Measurements from ENCODE around the gene EFHD1. TPM values are rescaled to one million over a fixed set of nuclear protein-coding genes. Genes with fewer than 3 reads are reported as not detected.
"Not testable (repeated sequence)": the region's sequence is repeated elsewhere in the genome, so short reads cannot be mapped to it uniquely, and the experiment has no call there.

The EFHD1 gene
- total RNA-seq, 1 donor from 2014 or later, result 1.6 TPM

DNA sequence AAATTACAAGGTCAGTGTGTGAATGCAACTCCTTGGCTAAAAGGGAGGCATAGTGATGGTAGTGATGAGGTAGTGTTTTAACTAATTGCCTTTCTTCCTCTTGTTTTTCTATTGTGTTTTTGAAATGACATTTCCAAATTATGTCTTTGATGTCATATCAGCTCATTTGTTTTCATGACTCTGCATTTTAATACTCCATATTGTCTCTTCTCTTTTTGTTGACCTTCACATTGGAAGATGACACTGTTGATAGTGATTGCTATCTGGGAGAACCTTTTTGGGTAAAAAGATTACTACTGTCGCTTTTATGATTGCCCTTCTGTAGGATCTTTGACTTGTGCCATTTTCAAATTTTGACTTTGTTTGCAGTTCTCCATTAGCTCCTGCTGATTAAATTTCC, 66.8 kb downstream of the EFHD1 start:
- TF ChIP-seq, protein P1, sequence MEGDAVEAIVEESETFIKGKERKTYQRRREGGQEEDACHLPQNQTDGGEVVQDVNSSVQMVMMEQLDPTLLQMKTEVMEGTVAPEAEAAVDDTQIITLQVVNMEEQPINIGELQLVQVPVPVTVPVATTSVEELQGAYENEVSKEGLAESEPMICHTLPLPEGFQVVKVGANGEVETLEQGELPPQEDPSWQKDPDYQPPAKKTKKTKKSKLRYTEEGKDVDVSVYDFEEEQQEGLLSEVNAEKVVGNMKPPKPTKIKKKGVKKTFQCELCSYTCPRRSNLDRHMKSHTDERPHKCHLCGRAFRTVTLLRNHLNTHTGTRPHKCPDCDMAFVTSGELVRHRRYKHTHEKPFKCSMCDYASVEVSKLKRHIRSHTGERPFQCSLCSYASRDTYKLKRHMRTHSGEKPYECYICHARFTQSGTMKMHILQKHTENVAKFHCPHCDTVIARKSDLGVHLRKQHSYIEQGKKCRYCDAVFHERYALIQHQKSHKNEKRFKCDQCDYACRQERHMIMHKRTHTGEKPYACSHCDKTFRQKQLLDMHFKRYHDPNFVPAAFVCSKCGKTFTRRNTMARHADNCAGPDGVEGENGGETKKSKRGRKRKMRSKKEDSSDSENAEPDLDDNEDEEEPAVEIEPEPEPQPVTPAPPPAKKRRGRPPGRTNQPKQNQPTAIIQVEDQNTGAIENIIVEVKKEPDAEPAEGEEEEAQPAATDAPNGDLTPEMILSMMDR (IDR thresholded peaks at IDR 0.05; ENCODE audit: unreplicated experiment), result no peak
- Mint-ChIP-seq H3K36me3 (ENCODE audit: low read depth, unreplicated experiment) (peaks cover 8% of the 10 kb centered on the region), H3K4me3 (ENCODE audit: unreplicated experiment) (no peak overlapping the region), H3K27ac (ENCODE audit: unreplicated experiment) (no peak overlapping the region), H3K4me1 (ENCODE audit: unreplicated experiment) (peaks cover 26% of the 10 kb centered on the region), H3K27me3 (ENCODE audit: unreplicated experiment) (peaks cover 2% of the 10 kb centered on the region), H3K9me3 (ENCODE audit: unreplicated experiment) (no peaks in the 10 kb centered on the region)
- no peak for DNase-seq (ENCODE audit: low spot score)

DNA sequence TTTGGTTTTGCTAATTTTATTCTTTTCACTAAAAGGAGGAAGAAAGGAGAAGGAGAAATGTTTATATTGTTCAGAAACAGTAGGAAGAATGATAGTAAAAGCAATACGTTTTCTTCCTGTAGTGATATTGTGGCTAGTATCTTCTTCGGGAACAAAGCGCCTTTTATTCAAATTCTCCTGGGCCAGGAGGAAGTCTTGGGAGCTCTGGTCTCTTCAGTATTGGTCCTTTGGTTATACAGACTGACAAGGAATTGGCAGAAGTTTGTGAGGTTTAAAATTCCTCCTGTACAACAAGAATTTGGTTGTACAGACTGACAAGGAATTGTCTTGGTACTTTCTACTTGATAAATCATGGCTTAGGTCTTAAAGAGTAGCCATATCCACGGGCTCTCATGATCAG, 73.7 kb downstream of the EFHD1 start:
- H3K4me1 Mint-ChIP-seq (ENCODE audit: unreplicated experiment), result no peaks in the 10 kb centered on the region
- TF ChIP-seq, protein P1 (IDR thresholded peaks at IDR 0.05; ENCODE audit: unreplicated experiment), result no peak
- H3K27me3 Mint-ChIP-seq (ENCODE audit: unreplicated experiment), result peaks cover 2% of the 10 kb centered on the region
- H3K27ac Mint-ChIP-seq (ENCODE audit: unreplicated experiment), result no peak overlapping the region
- no peak overlapping the region for H3K4me3 Mint-ChIP-seq (ENCODE audit: unreplicated experiment)
- DNase-seq (ENCODE audit: low spot score), result no peak
- peaks cover 16% of the 10 kb centered on the region for H3K36me3 Mint-ChIP-seq (ENCODE audit: low read depth, unreplicated experiment)
- H3K9me3 Mint-ChIP-seq (ENCODE audit: unreplicated experiment), result no peaks in the 10 kb centered on the region

DNA sequence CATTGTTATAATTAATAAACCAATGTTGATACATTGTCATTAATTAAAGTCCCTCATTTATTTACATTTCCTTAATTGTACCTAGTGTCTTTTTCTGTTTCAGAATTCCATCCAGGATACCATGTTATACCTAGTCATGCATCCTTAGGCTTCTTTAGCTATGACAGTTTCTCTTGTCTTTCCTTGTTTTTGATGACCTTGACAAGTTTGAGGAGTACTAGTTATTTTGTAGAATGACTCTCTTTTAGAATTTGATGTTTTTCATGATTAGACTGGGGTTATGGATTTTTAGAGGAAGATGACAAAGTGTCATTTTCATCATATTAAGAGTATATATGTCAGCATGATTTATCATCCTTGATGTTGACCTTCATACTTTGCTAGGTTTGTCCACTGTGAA, 80.1 kb downstream of the EFHD1 start:
- Mint-ChIP-seq H3K4me3 (ENCODE audit: unreplicated experiment) (no peak overlapping the region), H3K36me3 (ENCODE audit: low read depth, unreplicated experiment) (peaks cover 7% of the 10 kb centered on the region), H3K9me3 (ENCODE audit: unreplicated experiment) (no peaks in the 10 kb centered on the region), H3K4me1 (ENCODE audit: unreplicated experiment) (no peaks in the 10 kb centered on the region), H3K27me3 (ENCODE audit: unreplicated experiment) (peaks cover 2% of the 10 kb centered on the region), H3K27ac (ENCODE audit: unreplicated experiment) (no peak overlapping the region)
- TF ChIP-seq, protein P1 (IDR thresholded peaks at IDR 0.05; ENCODE audit: unreplicated experiment), result no peak
- DNase-seq (ENCODE audit: low spot score), result no peak

DNA sequence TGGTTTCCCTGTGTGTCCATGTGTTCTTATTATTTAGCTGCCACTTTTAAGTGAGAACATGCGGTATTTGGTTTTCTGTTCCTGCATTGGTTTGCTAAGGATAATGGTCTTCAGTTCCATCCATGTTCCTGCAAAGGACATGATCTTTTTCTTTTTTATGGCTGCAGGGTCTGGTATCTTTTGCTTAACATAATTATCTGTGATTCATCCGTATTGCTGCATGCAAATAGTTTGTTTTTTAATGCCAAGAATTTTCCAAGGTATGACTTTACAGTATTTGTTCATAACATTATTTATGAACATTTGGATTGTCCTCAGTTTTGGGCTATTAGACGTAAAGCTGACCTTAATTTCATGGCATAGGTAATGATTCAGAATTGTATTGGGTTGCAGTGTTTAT, 81.6 kb downstream of the EFHD1 start:
- Mint-ChIP-seq H3K27ac (ENCODE audit: unreplicated experiment) (no peak overlapping the region), H3K4me3 (ENCODE audit: unreplicated experiment) (no peak overlapping the region), H3K27me3 (ENCODE audit: unreplicated experiment) (peaks cover 2% of the 10 kb centered on the region), H3K4me1 (ENCODE audit: unreplicated experiment) (no peaks in the 10 kb centered on the region), H3K9me3 (ENCODE audit: unreplicated experiment) (no peaks in the 10 kb centered on the region), H3K36me3 (ENCODE audit: low read depth, unreplicated experiment) (peaks cover 13% of the 10 kb centered on the region)
- DNase-seq (ENCODE audit: low spot score), result no peak
- TF ChIP-seq, protein P1 (IDR thresholded peaks at IDR 0.05; ENCODE audit: unreplicated experiment), result no peak

DNA sequence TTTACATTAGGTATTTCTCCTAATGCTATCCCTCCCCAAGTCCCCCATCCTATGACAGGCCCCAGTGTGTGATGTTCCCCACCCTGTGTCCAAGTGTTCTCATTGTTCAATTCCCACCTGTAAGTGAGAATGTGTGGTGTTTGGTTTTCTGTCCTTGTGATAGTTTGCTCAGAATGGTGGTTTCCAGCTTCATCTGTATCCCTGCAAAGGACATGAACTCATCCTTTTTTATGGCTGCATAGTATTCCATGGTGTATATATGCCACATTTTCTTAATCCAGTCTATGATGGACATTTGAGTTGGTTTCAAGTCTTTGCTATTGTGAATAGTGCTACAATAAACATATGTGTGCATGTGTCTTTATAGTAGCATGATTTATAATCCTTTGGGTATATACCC, 86.7 kb downstream of the EFHD1 start:
- peaks cover 18% of the 10 kb centered on the region for H3K36me3 Mint-ChIP-seq (ENCODE audit: low read depth, unreplicated experiment)
- not testable (repeated sequence) for H3K9me3 Mint-ChIP-seq (ENCODE audit: unreplicated experiment); H3K4me3 Mint-ChIP-seq (ENCODE audit: unreplicated experiment); H3K27me3 Mint-ChIP-seq (ENCODE audit: unreplicated experiment); H3K4me1 Mint-ChIP-seq (ENCODE audit: unreplicated experiment); H3K27ac Mint-ChIP-seq (ENCODE audit: unreplicated experiment); DNase-seq (ENCODE audit: low spot score)

DNA sequence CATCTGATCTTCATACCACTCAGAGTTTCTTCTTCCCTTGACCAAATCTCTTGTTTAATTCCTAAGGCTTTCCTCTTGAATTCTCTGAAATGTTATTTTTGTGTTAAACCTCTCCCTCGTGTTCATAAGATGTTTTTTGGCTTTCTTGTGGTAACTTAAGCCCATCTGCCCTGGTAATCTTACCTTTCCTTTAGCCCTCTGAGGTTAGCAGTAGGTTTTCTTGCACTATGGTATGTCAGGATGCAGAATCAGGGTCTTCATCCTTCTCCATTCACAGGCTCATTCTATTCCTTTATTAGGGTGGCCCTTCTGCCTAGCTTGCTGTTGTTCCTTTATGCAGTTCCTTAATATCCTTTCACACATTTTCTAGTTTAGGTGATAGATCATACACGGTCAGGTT, 87.9 kb downstream of the EFHD1 start:
- peaks cover 2% of the 10 kb centered on the region for H3K27me3 Mint-ChIP-seq (ENCODE audit: unreplicated experiment)
- TF ChIP-seq, protein P1 (IDR thresholded peaks at IDR 0.05; ENCODE audit: unreplicated experiment), result no peak
- no peak overlapping the region for H3K27ac Mint-ChIP-seq (ENCODE audit: unreplicated experiment)
- H3K4me3 Mint-ChIP-seq (ENCODE audit: unreplicated experiment), result no peak overlapping the region
- no peaks in the 10 kb centered on the region for H3K9me3 Mint-ChIP-seq (ENCODE audit: unreplicated experiment)
- peaks cover 21% of the 10 kb centered on the region for H3K36me3 Mint-ChIP-seq (ENCODE audit: low read depth, unreplicated experiment)
- H3K4me1 Mint-ChIP-seq (ENCODE audit: unreplicated experiment), result peaks cover 6% of the 10 kb centered on the region
- no peak for DNase-seq (ENCODE audit: low spot score)
